Measurements from ENCODE around the gene INHBC.
"Not testable (repeated sequence)": the region's sequence is repeated elsewhere in the genome, so short reads cannot be mapped to it uniquely, and the experiment has no call there.

The INHBC gene

DNA sequence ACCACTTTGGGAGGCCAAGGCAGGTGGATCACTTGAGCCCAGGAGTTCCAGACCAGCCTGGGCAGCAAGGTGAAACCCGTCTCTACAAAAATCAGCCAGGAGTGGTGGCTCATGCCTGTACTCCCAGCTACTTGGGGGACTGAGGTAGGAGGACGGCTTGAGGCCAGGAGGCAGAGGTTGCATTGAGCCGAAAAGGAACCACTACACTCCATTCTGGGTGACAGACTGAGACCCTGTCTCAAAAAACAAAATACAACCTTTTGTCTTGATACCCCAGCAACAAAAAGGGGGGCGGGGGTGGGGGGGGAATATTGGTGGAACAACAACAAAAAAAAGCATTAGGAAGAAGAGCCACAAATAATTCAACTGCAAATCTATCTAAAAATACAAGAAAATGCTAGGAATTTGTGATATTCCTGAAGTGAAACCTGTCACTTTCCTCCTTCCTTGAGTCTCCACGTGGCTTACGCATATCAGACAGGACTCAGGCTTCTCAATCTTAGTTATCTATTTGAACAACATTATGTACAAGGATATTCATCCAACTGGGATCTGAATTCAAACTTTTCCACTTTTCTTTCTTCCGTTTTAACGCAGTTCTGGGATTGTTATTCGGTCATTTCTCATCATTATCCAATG, 5.0 kb upstream of the INHBC start:
- no peak for ATAC-seq

DNA sequence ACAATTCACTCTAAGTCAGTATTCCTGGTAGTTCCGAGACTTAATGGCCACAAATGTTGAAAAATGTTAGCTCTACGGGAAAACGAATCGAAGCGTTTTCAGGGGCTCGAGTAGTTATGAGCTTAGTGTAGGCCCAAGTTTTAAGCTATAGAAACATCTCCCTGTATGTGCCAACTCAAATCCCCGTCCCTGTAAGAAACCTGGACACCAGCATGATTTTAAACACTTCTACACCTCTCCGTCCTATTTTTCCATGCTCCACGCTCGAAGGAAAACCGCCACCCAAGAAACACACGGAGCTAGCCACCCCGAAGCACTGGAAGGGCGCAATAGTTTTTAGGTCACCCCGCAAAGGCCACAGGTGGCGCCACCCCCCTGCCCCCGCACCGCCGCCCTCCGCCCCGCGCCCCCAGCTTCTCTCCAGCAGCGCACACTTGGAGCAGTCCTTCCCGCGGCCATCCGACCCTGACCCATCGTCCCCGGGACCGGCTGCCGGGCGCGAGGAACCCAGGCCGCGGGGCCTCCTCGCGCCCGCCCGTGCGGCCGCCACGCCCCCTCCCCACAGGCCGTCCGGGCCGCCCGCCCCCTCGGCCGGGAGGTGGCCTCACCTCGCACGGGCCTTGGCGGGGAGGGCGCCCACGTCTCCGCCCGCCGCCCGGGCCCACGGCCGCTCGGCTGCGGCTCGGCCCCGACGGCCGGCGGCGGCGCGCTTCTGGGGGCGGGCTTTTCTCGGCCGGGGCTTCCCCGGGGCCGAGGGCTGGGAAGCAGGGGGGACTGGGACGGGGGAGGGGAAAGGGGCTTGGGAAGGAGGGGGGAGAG, 4.3 kb upstream of the INHBC start:
- ATAC-seq = peak; percentile 66 to 68

DNA sequence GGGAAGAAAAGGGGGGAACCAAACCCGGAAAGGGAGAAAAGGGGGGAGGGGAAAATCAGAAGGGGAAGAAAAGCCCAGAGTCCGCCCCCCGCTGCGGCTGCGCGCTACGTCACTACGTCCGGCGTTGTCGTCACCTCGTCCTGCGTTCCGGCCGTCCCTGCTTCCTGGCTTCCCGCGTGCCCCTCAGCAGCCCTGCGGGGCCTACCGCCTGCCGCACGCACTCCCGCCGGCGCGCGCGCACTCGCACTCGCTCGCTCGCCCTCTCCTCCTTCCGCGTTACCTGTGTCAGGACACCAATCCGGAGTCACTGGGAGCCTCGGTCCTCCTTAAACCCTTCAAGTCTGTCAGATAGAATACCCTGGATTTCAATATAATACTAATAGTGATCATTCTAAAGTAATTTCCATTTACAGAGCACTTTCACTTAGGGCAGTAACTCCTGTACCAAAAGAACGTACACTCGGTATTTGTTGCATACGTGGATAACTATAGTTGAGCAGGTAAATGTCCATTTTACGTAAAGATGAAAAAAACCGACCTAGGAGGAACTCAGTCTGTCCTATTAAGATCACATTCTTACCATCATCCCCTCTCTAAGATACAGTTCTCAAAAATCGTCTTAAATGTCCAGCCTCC, 3.5 kb upstream of the INHBC start, which contains the start of gene R3HDM2:
Gene R3HDM2, minus strand, starts transcription at position 113 of the 636 bp plus-strand sequence. CDS start 120,615 bp downstream, outside the sequence.
- peak; percentile 96 to 97 for ATAC-seq

DNA sequence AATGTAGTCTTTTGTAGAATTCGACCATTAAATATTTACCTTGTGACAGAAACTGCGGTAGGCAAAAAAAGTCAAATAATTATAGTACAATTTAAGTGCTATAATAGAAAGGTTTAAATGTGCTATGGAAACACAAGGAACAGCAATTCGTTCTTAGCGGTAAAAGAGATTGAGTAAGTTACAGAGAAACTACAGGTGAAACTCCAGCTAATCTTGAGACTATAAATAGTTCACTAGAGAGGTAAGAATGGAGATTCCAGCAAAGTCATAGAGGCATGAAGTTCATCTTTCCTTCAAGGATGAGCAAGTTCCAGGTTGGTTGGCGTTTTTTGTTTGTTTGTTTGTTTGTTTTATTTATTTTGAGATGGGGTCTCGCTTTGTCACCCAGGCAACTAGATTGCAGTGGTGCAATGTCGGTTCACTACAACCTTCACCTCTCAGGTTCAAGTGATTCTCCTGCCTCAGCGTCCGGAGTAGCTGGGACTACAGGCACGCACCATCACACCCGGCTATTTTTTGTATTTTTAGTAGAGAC, 2.9 kb upstream of the INHBC start:
- no peak for ATAC-seq

DNA sequence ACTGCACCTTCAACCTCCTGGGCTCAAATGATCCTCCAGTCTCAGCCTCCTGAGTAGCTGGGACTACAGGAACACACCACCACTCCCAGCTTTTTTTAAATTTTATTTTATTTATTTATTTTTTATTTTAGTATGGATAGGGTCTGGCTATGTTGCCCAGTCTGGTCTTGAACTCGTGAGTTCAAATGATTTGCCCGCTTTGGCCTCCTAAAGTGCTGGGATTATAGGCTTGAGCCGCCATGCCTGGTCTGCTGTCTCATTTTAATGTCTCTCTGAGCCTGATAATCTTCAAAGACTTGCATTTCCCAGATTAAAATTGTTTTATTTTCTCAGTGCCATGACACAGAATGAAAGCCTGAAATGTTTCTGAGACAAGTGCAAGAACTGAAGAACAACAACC, 1.2 kb upstream of the INHBC start:
- no peak for ATAC-seq

DNA sequence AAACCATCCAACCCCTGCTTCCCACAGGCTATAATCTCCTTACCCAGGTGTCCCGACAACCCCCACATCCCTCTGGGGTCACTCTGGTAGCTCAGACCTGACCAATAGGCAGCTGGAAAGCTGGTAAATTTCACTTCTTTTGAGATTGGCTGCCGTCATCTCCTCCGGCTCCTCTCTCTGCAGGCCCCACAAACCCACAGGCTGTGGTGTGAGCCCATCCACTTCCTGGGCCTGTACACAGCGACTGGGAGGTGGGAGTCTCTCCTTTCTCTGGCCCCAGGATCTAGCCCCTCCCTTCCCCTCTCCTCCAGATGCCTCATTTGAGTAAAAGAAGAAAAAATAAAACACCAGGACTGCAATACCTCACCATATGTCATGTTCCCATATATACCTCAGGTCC, 709 bp downstream of the INHBC start:
- ATAC-seq = no peak

DNA sequence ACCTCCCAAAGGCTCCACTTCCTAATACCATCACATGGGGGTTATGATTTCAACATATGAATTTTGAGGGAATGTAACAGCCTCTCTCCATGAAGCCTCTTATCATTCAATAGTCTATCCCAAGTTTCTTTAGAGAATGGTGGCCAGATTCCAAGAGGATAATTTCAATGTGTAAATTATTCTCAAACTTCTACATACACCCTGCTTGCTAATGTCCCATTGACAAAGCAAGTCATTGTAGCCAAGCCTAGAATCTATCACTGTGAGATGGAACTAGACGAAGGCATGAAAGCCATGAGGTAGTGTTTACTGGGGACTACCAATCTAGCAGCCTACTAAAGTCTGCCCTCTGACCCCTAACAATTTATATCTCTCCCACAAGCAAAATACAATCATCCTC, 3.8 kb downstream of the INHBC start:
- no peak for ATAC-seq

DNA sequence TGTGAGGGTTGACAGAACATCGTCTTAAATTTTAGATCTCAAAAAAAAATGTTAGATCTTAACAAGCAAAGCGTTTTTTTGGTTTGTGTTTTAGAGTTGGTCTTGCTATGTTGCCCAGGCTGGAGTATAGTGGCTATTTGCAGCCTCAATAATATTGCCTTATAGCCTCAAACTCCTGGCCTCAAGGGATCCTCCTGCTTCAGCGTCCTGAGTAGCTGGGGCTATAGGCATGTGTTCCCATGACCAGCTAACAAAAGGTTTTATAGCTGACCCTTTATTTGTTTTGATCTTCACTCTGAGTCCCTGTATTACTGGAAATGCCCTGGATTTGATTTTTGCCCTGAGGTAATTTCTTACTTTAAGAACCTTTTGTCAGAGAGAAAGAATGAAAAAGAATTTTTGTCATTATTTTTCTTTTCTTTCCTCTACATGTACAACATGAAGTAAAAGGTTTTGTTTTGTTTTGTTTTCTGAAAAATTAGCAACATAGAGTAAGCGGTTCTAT, 5.2 kb downstream of the INHBC start:
- no peak for ATAC-seq

DNA sequence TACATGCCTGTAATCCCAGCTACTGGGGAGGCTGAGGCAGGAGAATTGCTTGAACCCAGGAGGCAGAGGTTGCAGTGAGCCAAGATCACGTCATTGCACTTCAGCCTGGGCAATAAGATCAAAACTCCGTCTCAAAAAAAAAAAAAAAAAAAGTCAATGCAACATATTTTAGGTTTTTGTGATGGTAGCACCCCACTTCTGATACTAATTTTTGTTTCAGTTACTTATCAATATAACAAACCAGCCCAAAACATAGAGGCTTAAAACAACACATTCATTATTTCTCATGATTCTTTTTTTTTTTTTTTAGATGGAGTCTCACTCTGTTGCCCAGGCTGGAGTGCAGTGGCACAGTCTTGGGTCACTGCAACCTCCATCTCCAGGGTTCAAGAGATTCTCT, 6.8 kb downstream of the INHBC start:
- ATAC-seq = not testable (repeated sequence)

DNA sequence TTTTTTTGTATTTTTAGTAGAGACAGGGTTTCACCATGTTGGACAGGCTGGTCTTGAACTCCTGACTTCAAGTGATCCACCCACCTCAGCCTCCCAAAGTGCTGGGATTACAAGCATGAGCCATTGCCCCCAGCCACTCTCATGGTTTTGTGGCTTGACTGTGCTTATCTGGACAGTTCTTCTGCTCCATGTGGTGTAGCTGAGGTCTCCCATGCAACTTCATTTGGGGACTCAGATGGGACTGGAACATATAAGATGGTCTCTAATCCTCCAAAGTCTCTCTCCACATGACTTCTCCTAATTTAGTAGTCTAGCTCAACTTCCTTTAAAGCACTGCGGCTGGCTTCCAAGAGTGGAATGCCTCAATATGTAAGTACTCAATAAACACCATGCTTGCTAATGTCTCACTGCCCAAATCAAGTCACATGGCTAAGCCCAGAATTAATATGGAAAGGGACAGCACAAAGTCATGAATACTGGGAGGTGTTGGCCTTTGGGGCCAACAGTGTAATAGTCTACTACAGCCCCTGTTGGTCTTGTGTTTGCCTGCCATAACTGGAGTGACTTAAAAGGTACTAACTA, 7.4 kb downstream of the INHBC start:
- ATAC-seq = no peak

DNA sequence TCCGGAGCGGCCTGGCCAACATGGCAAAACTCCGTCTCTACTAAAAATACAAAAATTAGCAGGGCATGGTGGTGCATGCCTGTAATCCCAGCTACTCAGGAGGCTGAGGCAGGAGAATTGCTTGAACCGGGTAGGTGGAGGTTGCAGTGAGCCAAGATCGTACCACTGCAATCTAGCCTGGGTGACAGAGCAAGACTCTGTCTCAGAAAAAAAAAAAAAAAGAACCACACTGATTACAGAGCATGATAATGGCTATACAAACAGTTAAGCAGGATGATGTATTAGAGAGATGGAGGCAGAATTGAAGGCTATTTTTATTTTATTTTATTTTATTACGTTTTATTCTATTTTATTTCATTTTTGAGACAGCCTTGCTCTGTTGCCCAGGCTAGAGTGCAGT, 9.8 kb downstream of the INHBC start:
- not testable (repeated sequence) for ATAC-seq

DNA sequence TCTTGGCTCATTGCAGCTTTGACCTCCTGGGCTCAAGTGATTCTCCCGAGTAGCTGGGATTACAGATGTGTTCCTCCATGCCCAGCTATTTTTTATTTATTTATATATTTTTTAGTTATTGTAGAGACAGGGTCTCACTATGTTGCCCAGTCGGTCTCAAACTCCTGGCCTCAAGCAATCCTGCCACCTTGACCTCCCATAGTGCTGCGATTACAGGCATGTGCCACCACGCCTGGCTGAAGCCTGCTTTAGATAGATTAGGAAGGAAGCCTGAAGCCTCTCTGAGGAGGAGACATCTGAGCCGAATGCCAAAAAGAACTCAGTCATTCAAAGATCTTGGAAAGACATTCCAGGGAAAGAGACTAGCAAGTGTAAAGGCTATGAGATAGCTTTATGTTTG, 10.2 kb downstream of the INHBC start:
- ATAC-seq = no peak

DNA sequence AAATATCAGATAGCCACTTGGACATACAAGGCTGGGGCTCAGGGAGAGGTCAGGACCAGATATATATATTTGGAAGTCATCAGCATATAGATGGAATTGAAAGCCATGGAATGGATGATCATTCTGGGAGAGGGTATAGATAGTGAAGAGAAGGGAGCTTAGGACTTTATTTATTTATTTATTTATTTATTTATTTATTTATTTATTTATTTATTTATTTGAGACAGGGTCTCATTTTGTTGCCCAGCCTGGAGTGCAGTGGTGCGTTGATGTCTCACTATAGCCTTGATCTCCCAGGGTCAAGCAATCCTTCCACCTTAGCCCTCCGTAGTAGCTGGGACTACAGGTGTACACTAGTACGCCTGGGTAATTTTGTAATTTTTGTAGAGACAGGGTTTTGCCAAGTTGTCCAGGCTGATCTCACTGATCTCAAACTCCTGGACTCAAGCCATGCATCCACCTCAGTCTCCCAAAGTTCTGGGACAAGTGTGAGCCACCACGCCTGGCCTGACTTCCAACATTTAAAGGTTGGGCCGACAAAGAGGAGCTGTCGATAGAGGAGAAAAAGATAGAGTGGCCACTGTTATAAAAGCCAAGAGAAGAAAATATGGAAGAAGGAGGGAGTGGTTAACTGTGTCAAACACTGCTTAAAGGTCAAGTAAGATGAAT, 11.8 kb downstream of the INHBC start:
- ATAC-seq = no peak

DNA sequence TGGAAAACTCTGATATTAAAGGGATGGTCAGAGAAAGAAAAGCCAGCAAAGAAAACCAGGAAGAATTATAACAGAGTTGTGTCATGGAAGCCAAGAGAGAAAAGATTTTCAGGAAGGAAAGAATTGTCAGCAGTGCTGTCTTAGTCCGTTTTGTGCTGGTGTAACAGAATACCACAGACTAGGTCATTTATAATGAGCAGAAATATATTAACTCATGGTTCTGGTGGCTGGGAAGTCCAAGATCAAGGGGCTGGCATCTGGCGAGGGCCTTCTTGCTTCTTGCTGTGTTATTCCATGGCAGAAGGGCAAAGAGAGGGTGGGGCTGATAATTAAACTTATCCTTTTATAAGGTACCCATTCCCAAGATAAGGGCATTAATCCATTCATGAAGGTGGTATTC, 14.1 kb downstream of the INHBC start:
- no peak for ATAC-seq

DNA sequence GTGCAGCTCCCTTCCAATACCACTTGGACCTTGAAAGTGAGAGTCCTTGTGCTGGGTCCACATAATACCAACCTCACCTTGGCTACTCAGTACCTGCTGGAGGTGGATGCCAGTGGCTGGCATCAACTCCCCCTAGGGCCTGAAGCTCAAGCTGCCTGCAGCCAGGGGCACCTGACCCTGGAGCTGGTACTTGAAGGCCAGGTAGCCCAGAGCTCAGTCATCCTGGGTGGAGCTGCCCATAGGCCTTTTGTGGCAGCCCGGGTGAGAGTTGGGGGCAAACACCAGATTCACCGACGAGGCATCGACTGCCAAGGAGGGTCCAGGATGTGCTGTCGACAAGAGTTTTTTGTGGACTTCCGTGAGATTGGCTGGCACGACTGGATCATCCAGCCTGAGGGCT, 14.8 kb downstream of the INHBC start:
- no peak for ATAC-seq

DNA sequence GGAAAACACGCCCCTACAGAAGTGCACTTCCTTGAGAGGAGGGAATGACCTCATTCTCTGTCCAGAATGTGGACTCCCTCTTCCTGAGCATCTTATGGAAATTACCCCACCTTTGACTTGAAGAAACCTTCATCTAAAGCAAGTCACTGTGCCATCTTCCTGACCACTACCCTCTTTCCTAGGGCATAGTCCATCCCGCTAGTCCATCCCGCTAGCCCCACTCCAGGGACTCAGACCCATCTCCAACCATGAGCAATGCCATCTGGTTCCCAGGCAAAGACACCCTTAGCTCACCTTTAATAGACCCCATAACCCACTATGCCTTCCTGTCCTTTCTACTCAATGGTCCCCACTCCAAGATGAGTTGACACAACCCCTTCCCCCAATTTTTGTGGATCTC, 15.5 kb downstream of the INHBC start:
- no peak for ATAC-seq

DNA sequence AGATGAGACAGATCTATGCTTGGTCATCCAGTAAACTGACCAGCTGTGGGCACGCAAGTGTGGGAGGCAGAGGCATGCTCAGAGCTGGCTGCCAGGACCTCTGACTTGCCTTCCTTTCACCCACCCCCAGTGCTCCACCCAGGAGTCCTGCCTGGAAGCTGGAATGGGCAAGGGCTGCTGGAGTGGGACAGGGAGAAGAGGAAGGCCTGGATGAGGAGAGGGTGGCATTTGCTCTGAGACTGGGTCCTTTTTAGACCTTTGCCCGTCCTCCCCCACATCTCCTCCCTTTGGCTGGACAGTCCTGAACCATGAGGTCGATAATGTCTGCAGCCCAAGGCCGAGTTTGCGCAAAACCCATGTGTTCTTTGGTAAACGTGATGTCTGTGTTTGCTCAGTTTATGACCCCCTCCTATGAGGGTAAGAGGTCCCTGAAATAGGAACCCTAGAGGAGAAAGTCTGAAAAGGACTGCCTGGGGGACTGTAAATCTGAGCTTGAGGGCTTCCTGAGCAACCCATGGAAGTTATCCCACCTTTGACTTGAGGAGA, 16.7 kb downstream of the INHBC start:
- no peak for ATAC-seq

DNA sequence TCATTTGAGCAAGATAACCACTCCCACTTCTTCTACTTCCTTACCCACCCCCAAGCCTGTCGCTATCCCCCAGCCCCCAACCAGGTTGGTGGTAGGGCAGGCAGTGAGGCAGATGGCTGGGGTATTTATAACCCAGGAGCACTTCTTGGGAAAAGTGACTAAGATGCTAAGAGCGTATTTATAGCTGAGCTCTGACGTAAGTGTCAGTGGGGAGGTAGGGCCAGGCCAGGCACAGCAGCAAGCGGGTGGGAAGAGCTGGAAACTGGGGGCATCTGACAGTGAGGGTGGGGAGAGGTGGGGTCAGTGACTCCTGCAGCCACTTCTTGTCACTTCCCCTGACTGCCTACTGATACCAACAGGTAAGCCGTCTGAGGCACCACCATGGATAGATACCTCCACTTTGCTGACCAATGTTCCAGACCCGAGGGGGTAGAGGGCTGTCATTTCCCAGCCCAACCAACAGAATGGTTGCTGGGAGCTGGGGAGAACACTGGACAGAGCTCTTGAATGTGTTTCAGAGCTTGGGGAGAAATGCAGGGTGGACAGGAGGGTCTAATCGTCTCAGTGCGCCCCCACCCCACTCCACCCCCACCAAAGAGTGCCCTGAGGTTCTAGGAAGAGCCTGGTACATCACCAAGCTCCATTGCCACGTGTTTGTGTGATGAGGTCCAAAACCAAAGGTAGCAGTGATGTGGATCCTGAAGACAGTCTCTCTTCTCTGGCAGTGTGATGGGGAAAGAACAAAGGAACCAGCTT, 17.8 kb downstream of the INHBC start:
- peak; percentile 34 to 39 for ATAC-seq

DNA sequence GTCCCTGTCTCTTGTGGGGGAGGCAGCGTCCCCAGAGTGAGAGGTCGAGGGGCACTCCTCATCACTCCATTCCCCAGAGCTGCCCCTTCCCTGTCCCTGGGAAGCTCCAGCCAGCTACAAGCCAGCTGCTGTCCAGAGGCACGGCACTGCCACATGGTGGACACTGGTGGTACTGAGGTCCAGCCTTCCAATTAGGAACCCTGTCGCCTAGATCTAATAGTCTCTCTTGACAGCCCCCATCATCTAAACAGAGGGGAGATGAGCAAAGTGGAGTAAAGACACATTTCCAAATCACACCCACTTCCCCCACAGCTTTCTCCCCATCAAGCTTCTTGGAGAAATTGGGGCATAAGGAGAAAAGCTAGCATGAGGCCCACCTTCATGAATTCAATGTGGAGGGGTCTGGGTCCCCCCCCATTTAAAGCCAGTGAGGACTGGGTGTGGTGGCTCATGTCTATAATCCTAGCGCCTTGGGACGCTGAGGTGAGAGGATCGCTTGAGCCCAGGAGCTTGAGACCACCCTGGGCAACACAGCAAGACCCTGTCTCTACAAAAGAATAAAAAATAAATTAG, 18.4 kb downstream of the INHBC start:
- peak in 1 of 2 donors; percentile 33 for ATAC-seq

DNA sequence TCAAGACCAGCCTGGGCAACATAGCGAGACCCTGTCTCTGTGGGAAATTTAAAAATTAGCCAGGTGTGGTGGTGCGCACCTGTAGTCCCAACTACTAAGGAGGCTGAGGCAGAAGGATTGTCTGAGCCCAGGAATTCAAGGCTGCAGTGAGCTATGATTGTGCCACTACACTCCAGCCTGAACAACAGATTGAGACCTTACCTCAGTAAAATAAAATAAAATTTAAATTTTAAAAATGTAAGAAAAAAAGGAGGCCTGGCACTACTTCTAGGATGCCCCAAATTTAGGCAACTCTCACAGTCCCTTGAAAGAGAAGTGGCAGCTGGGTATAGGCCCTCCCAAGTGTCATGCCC, 19.6 kb downstream of the INHBC start:
- no peak for ATAC-seq
